Gastrocnemius medialis (tissue), 4 donors: ENCODE measurements around the gene PIH1D1. TPM values are rescaled to one million over a fixed set of nuclear protein-coding genes. Genes with fewer than 3 reads are reported as not detected.
A peak's percentile ranks its signal among the peaks of the same experiment; 100 is the strongest.
"Not testable (repeated sequence)": the region's sequence is repeated elsewhere in the genome, so short reads cannot be mapped to it uniquely, and the experiment has no call there.

Source experiments
- ATAC-seq, 2 donors: fragments of 150-250 bp; one replicate each; pipeline ENCODE4 v1.9.1; 2016
- DNase-seq, 2 donors: peaks; one replicate each; pipeline ENCODE4 v3.0.0-alpha.2; 2019
- H3K27ac ChIP-seq, 4 donors: fragments of 200-600 bp; sonication (generic); 1 replicate in 1 of 4; 2 replicates in 3 of 4; pipeline ENCODE4 v1.5.1; 2016 to 2018; ENCODE audit warnings: mild to moderate bottlenecking in 2 of 4, moderate library complexity in 1 of 4
- H3K27me3 ChIP-seq, 3 donors: fragments of 200-600 bp; sonication (generic) in 2 of 3; 1 replicate in 1 of 3; 2 replicates in 2 of 3; pipeline versions ENCODE4 v1.5.1 to v1.6.0; 2016 to 2019; ENCODE audit warnings: mild to moderate bottlenecking in 1 of 3, moderate library complexity in 1 of 3
- H3K36me3 ChIP-seq, 2 donors: fragments of 200-600 bp; sonication (generic) in 1 of 2; one replicate each; pipeline ENCODE4 v1.5.1; 2017 to 2018
- H3K4me1 ChIP-seq, 2 donors: fragments of 200-600 bp; sonication (generic) in 1 of 2; one replicate each; pipeline ENCODE4 v1.5.1; 2016 to 2017; ENCODE audit warnings: mild to moderate bottlenecking in 2 of 2
- H3K4me3 ChIP-seq, 4 donors: fragments of 200-600 bp; sonication (generic) in 3 of 4; 1 replicate in 1 of 4; 2 replicates in 3 of 4; pipeline ENCODE4 v1.5.1; 2016 to 2019; ENCODE audit warnings: mild to moderate bottlenecking in 2 of 4
- H3K9me3 ChIP-seq, 3 donors: fragments of 200-600 bp; sonication (generic) in 2 of 3; 1 replicate in 1 of 3; 2 replicates in 2 of 3; pipeline ENCODE4 v1.5.1; 2016 to 2019
- CTCF ChIP-seq, 5 experiments: fragments of 450-650 bp in 3 of 5; fragments of 200-600 bp in 2 of 5; sonication (generic) in 2 of 5; IDR thresholded peaks in 4 of 5; conservative IDR thresholded peaks in 1 of 5; 1 replicate in 4 of 5; 2 replicates in 1 of 5; pipeline ENCODE4 v1.5.1; 2016 to 2019; ENCODE audit warnings: antibody characterized with exemption in 5 of 5, mild to moderate bottlenecking in 3 of 5, moderate library complexity in 3 of 5
- POLR2A ChIP-seq, 2 donors: fragments of 450-650 bp; IDR thresholded peaks; one replicate each; pipeline ENCODE4 v1.6.1; 2017; ENCODE audit warnings: antibody characterized with exemption in 2 of 2, mild to moderate bottlenecking in 2 of 2, moderate library complexity in 2 of 2
- in situ Hi-C, 4 donors: fragments of 200-750 bp; cut with MboI; loops; one replicate each; pipeline versions ENCODE4 v1.15.0 to v1.8.0; 2017; ENCODE audit warnings: low sequenced_read_pairs in 4 of 4
- intact Hi-C: fragments of 100-400 bp; cut with DNase I; formaldehyde crosslinking; loops from one replicate; pipeline ENCODE4 v1.15.1; 2023; ENCODE audit warnings: low total_unique reads
- total RNA-seq, 4 donors: library from RNA; depleted of rRNA; stranded (reverse); fragments of >200 nt; gene quantifications; one replicate each; pipeline versions ENCODE4 v1.1.0 to v1.2.3, GENCODE V29; 2016

The PIH1D1 gene
- total RNA-seq, 4 donors from 2014 or later: 41.9 to 107 (median 79.0) TPM

- no peak for DNase-seq
- in situ Hi-C loops (loop anchor here in 3 of 4 donors (5.0 to 10.0 kb wide), 4 partner anchors 51 to 221 kb away; partner anchors contain the start of gene KASH5 (in 1 of the 3)), intact Hi-C loops (no loop called here)
- ATAC-seq: no peak
- Histone ChIP-seq H3K36me3 (peaks cover 0 to 6% of the 10 kb centered on the region in 2 donors), H3K4me1 (peaks cover 4 to 12% of the 10 kb centered on the region in 2 donors), H3K4me3 (no peak overlapping the region), H3K27me3 (peaks cover 11 to 20% (median 13%) of the 10 kb centered on the region in 3 donors), H3K27ac (no peak overlapping the region), H3K9me3 (no peaks in the 10 kb centered on the region)
- no peak for TF ChIP-seq CTCF (IDR thresholded peaks at IDR 0.05 in 4 of 5, conservative IDR thresholded peaks at IDR 0.05 in 1 of 5)
- no peak for TF ChIP-seq POLR2A (IDR thresholded peaks at IDR 0.05)
These were observed 5.6 kb downstream of the PIH1D1 start for GRCh38 chr19:49445997-49446396.

GRCh38 chr19:49444100-49444700 is 7.4 kb downstream of the PIH1D1 start:
- H3K9me3 ChIP-seq, H3K36me3 ChIP-seq, DNase-seq, H3K4me1 ChIP-seq, intact Hi-C loops, ATAC-seq: not testable (repeated sequence)
- peak overlapping the region in 1 of 4 donors; percentile 82 for H3K4me3 ChIP-seq
- peak overlapping the region in 3 of 4 donors; percentile 73 to 85 (median 85) for H3K27ac ChIP-seq
- in situ Hi-C loops: loop anchor here (5.0 to 10.0 kb wide), 4 partner anchors 49 to 219 kb away; partner anchors contain the start of gene KASH5 (in 1 of the 4)
- peaks cover 29 to 38% (median 31%) of the 10 kb centered on the region in 3 donors for H3K27me3 ChIP-seq

- ATAC-seq (peak; percentile 90 to 91), DNase-seq (peak; percentile 90 to 93)
- no peaks in the 10 kb centered on the region for H3K4me1 ChIP-seq
- in situ Hi-C loops (loop anchor here (5.0 to 10.0 kb wide), 4 partner anchors 49 to 219 kb away; partner anchors contain the start of gene KASH5 (in 1 of the 4)), intact Hi-C loops (loop anchor here (1.0 to 2.0 kb wide), 5 partner anchors 21 to 217 kb away; partner anchors contain the start of genes DKKL1 and TEAD2)
- H3K36me3 ChIP-seq: peaks cover 0 to 6% of the 10 kb centered on the region in 2 donors
- H3K27me3 ChIP-seq: peaks cover 34 to 44% (median 37%) of the 10 kb centered on the region in 3 donors
- TF ChIP-seq CTCF (IDR thresholded peaks at IDR 0.05 in 4 of 5, conservative IDR thresholded peaks at IDR 0.05 in 1 of 5) (peak; percentile 78 to 92 (median 89)), POLR2A (IDR thresholded peaks at IDR 0.05) (no peak)
- H3K27ac ChIP-seq: peak overlapping the region; percentile 73 to 85 (median 82)
- H3K4me3 ChIP-seq: peak overlapping the region; percentile 61 to 99 (median 80)
- no peaks in the 10 kb centered on the region for H3K9me3 ChIP-seq
These were observed 8.1 kb downstream of the PIH1D1 start for GRCh38 chr19:49443366-49444099.

DNA sequence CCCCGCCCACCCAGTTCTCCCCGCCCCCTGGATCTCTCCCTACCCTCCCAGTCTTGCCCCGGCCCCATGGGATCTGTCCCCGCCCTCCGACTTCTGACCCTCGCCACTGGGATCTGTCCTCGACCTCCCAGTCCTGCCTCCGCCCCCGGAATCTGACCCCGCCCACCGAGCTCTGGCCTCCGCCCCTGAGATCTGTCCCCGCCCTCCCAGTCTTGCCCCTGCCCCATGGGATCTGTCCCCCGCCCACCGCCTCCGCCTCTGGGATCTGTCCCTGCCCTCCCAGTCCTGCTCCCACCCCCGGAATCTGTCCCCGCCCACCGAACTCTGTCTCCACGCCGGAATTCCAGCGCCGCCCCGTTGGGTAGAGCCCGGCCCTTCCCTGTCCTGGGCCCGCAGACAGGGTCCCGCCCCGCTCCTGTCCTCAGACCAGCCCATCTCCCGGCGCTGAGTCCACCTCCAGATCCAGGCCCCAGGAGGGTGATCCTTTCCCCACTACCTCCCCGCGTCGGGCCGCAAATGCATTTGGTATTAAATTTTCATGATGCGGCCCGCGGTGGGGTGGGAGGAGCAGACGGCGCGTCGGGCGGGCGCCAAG is 8.7 kb downstream of the PIH1D1 start:
- peaks cover 34 to 44% (median 43%) of the 10 kb centered on the region in 3 donors for H3K27me3 ChIP-seq
- peaks cover 0 to 6% of the 10 kb centered on the region in 2 donors for H3K36me3 ChIP-seq
- in situ Hi-C loops (loop anchor here (5.0 to 10.0 kb wide), 4 partner anchors 48 to 218 kb away; partner anchors contain the start of gene KASH5 (in 1 of the 4)), intact Hi-C loops (loop anchor here (1.0 to 2.0 kb wide), 5 partner anchors 21 to 217 kb away; partner anchors contain the start of genes DKKL1 and TEAD2)
- DNase-seq (peak; percentile 88 to 89), ATAC-seq (peak; percentile 45 to 49)
- H3K9me3 ChIP-seq: no peaks in the 10 kb centered on the region
- H3K4me1 ChIP-seq: no peaks in the 10 kb centered on the region
- no peak for TF ChIP-seq CTCF (IDR thresholded peaks at IDR 0.05 in 4 of 5, conservative IDR thresholded peaks at IDR 0.05 in 1 of 5)
- TF ChIP-seq POLR2A (IDR thresholded peaks at IDR 0.05): no peak
- H3K4me3 ChIP-seq: peak overlapping the region; percentile 61 to 99 (median 80)
- H3K27ac ChIP-seq: peak overlapping the region; percentile 73 to 85 (median 82)
